CD1c-positive myeloid dendritic cell (primary cell): ENCODE measurements around the gene KRTAP10-11.

Experiments used
- DNase-seq: peaks from one replicate; pipeline ENCODE4 v3.0.0-alpha.2; 2016; ENCODE audit errors: extremely low spot score

Gene KRTAP10-11

GRCh38 chr21:44695184-44695583, 49.0 kb downstream of the KRTAP10-11 start:
- DNase-seq: no peak

GRCh38 chr21:44695641-44696040, 49.4 kb downstream of the KRTAP10-11 start:
- no peak for DNase-seq

GRCh38 chr21:44696572-44696971, 50.4 kb downstream of the KRTAP10-11 start:
- no peak for DNase-seq
